ENCODE results near the gene BHLHA15.

The BHLHA15 gene

DNA sequence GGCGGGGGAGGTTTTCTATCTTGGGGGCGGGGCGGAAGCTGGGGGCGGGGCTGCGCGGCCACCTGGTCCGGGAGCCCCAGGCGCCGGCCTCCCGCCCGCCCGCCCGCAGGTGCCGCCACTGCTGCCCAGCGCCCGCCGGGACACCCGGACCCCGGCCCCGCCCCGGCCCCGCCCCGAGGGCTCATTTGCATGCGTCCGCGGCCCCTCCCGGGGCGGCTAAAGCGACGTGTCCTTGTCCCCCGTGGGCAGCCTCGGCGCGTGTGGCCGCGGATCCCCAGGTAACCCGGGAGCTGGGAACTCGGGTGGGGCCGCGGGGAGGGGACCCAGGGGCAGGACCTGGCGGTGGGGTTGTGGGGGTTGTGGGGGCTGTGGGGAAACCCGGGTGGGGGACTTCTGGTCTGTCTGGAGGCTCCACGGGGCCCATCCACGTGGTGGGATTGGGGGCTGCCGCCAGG is at the start of gene BHLHA15:
Gene BHLHA15 (plus strand): TSS at position 219 of the 455 bp plus-strand sequence. CDS start 871 bp downstream, outside the sequence.
- Mint-ChIP-seq H3K4me1 (peaks cover 4% of the 10 kb centered on the region), H3K4me3 (peak within 1 kb of the TSS; percentile 50), H3K36me3 (peaks cover 13% of the 10 kb centered on the region), H3K27me3 (peaks cover 9% of the 10 kb centered on the region), H3K9me3 (no peaks in the 10 kb centered on the region), H3K27ac (no peak within 1 kb of the TSS)
- CTCF ChIA-PET, result no interaction called here
- peak; percentile 66 for DNase-seq

- Mint-ChIP-seq H3K4me3 (no peak overlapping the region), H3K4me1 (peaks cover 2% of the 10 kb centered on the region), H3K36me3 (peaks cover 1% of the 10 kb centered on the region), H3K27ac (no peak overlapping the region), H3K27me3 (no peaks in the 10 kb centered on the region), H3K9me3 (no peaks in the 10 kb centered on the region)
- CTCF ChIA-PET, result interaction anchor here (1.3 to 12.0 kb wide), 5 partner anchors 14 to 142 kb away, joined by 3 to 301 read pairs (median 8); partner anchors contain the start of gene LMTK2
- DNase-seq, result no peak
Measured at GRCh38 chr7:98162758-98163157, 48.5 kb upstream of the BHLHA15 start.

GRCh38 chr7:98163269-98163668 is 48.0 kb upstream of the BHLHA15 start:
- Mint-ChIP-seq H3K27me3 (no peaks in the 10 kb centered on the region), H3K27ac (no peak overlapping the region), H3K9me3 (no peaks in the 10 kb centered on the region), H3K4me3 (no peak overlapping the region), H3K36me3 (peaks cover 1% of the 10 kb centered on the region), H3K4me1 (peaks cover 2% of the 10 kb centered on the region)
- DNase-seq, result no peak
- CTCF ChIA-PET, result interaction anchor here (1.4 to 12.0 kb wide), 3 partner anchors 30 to 143 kb away, joined by 4 to 301 read pairs (median 74); partner anchors contain the start of gene LMTK2

- no peak overlapping the region for H3K27ac Mint-ChIP-seq
- H3K4me3 Mint-ChIP-seq, result no peak overlapping the region
- DNase-seq, result no peak
- no peaks in the 10 kb centered on the region for H3K9me3 Mint-ChIP-seq
- CTCF ChIA-PET, result interaction anchor here (1.3 to 12.0 kb wide), 4 partner anchors 30 to 151 kb away, joined by 4 to 301 read pairs (median 39); partner anchors contain the start of gene LMTK2
- H3K4me1 Mint-ChIP-seq, result peaks cover 6% of the 10 kb centered on the region
- no peaks in the 10 kb centered on the region for H3K27me3 Mint-ChIP-seq
- H3K36me3 Mint-ChIP-seq, result peaks cover 1% of the 10 kb centered on the region
Measured at GRCh38 chr7:98163704-98164494, 47.3 kb upstream of the BHLHA15 start.

GRCh38 chr7:98165827-98166667 is 45.2 kb upstream of the BHLHA15 start:
- H3K27ac Mint-ChIP-seq, result no peak overlapping the region
- no peak overlapping the region for H3K4me3 Mint-ChIP-seq
- no peaks in the 10 kb centered on the region for H3K36me3 Mint-ChIP-seq
- H3K4me1 Mint-ChIP-seq, result peaks cover 13% of the 10 kb centered on the region
- CTCF ChIA-PET, result interaction anchor here (0.6 to 12.0 kb wide), 11 partner anchors 15 to 145 kb away, joined by 3 to 301 read pairs (median 4); partner anchors contain the start of gene LMTK2
- DNase-seq, result peak; percentile 74
- no peaks in the 10 kb centered on the region for H3K27me3 Mint-ChIP-seq
- no peaks in the 10 kb centered on the region for H3K9me3 Mint-ChIP-seq

DNA sequence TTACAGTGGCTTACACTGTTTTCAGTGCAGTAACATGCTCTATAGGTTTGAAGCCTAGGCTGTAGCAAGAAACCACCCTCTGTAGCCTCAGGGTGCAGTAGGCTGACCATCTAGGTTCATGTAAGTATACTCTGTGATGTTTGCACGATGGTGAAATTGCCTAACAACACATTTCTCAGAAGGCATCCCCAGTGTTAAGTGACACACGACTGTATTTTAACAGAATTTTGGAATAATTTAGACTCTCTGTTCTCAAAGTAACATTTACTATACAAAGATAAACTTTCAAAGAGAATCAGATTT is 44.6 kb upstream of the BHLHA15 start:
- no peak for DNase-seq
- Mint-ChIP-seq H3K27me3 (no peaks in the 10 kb centered on the region), H3K4me1 (peaks cover 13% of the 10 kb centered on the region), H3K9me3 (no peaks in the 10 kb centered on the region), H3K27ac (no peak overlapping the region), H3K36me3 (no peaks in the 10 kb centered on the region), H3K4me3 (no peak overlapping the region)
- CTCF ChIA-PET, result interaction anchor here (0.6 to 12.0 kb wide), 10 partner anchors 16 to 146 kb away, joined by 3 to 301 read pairs (median 4); partner anchors contain the start of gene LMTK2

- Mint-ChIP-seq H3K36me3 (peaks cover 4% of the 10 kb centered on the region), H3K4me1 (peaks cover 13% of the 10 kb centered on the region), H3K9me3 (no peaks in the 10 kb centered on the region), H3K27me3 (no peaks in the 10 kb centered on the region), H3K27ac (no peak overlapping the region), H3K4me3 (no peak overlapping the region)
- no peak for DNase-seq
- CTCF ChIA-PET, result interaction anchor here (0.9 to 12.0 kb wide), 9 partner anchors 34 to 154 kb away, joined by 3 to 301 read pairs (median 11); partner anchors contain the start of gene LMTK2
Measured at GRCh38 chr7:98167653-98168052, 43.6 kb upstream of the BHLHA15 start.

DNA sequence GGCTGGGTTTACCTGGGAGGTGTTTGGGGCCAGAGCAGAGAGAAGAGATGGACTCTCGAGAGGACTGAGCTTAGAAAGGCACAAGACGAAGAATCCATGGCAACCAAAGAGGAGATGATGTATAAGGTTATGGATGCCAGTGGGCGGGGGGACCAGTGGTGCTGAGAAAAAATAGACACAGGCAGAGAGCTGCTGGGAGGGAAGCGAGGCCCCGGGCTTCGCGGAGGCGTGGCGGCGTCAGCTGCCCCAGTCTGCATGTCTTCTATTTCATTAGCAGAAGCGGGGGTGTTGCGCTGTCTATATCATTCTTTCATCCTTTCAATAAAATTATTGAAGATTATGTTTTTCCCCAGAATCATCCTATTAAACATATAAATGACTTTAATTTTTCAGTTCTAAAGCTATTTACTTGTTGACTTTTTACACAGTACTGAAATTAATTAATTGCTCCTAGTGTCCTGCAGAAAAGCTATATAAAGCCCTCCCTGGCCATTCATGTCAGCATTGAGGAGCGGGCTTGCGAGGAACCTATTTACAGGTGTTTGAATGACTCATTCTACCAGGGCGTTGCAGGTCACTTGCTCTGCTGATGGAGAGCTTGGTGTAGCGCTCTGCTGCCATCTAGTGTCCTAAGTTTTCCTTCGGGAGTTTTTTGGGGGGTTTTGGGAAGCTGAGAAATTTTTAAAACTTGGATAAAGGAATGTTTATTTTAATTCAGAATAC is 42.9 kb upstream of the BHLHA15 start:
- Mint-ChIP-seq H3K36me3 (peaks cover 6% of the 10 kb centered on the region), H3K27me3 (no peaks in the 10 kb centered on the region), H3K4me3 (no peak overlapping the region), H3K9me3 (no peaks in the 10 kb centered on the region), H3K4me1 (peaks cover 13% of the 10 kb centered on the region), H3K27ac (no peak overlapping the region)
- DNase-seq, result peak; percentile 76
- CTCF ChIA-PET, result interaction anchor here (0.8 to 12.0 kb wide), 22 partner anchors 9 to 166 kb away, joined by 3 to 301 read pairs (median 4); partner anchors contain the start of gene LMTK2

DNA sequence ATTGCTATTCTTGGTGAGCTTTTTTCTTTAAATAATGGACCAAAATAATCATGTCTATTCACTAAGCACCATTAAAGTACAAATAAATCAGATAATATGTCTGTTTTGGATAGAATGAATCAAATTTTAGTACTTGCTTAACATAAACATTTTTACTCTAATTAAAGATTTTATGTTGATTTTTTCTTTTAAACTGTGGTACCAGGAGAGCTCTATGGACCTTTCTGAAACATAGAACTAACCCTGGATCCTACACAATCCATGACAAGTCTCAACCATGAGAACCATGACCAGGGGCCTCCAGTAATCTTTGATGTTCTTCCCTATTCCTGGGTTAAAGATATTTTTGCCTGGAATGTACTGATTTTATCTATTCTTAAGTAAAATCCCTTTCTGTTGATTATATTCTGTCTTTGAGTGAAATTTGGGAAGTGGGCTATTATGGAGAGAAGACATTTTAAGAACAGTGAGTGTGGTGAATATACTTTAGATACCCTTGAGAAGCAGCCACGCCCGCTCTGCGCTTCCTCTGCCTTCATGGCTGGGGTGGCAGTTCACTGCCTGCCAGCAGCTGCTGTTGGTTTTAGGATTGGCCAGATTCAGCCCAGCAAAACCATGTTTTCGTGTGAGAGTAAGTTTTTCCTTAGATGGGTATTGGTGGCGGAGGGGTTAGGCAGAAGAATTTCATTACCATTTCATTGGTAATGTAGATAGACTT is 42.2 kb upstream of the BHLHA15 start:
- Mint-ChIP-seq H3K4me1 (peaks cover 13% of the 10 kb centered on the region), H3K27me3 (no peaks in the 10 kb centered on the region), H3K36me3 (peaks cover 6% of the 10 kb centered on the region), H3K4me3 (no peak overlapping the region), H3K27ac (no peak overlapping the region), H3K9me3 (no peaks in the 10 kb centered on the region)
- DNase-seq, result no peak
- CTCF ChIA-PET, result interaction anchor here (0.8 to 12.0 kb wide), 23 partner anchors 9 to 167 kb away, joined by 3 to 301 read pairs (median 4); partner anchors contain the start of gene LMTK2

DNA sequence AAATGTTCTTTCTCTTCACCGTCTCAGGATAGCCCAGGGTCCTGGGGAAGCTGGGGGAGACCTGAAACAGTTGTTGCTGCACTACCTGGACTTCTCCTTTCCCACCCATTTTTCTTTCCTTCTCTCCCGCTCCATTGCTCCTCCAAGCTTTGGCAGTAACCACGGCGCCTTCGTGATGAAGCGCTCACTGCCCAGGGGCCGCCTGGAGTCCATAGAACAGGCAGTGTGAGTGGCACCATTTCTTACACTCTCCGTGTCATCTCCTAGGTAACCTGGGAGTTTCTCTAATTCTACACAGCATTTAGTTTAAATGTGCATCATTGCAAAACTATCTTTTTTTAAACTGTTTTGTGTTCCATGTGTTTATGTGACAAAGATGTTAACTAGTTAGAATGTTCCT is 40.3 kb upstream of the BHLHA15 start:
- Mint-ChIP-seq H3K4me3 (no peak overlapping the region), H3K4me1 (peaks cover 13% of the 10 kb centered on the region), H3K27ac (no peak overlapping the region), H3K9me3 (no peaks in the 10 kb centered on the region), H3K36me3 (peaks cover 6% of the 10 kb centered on the region), H3K27me3 (no peaks in the 10 kb centered on the region)
- DNase-seq, result no peak
- CTCF ChIA-PET, result interaction anchor here (12.0 kb wide), 1 partner anchor 150 kb away, joined by 301 read pairs; no protein-coding TSS in a partner anchor

- no peaks in the 10 kb centered on the region for H3K9me3 Mint-ChIP-seq
- H3K36me3 Mint-ChIP-seq, result peaks cover 6% of the 10 kb centered on the region
- no peak overlapping the region for H3K27ac Mint-ChIP-seq
- CTCF ChIA-PET, result interaction anchor here (12.0 kb wide), 1 partner anchor 151 kb away, joined by 301 read pairs; no protein-coding TSS in a partner anchor
- H3K27me3 Mint-ChIP-seq, result no peaks in the 10 kb centered on the region
- H3K4me1 Mint-ChIP-seq, result peaks cover 13% of the 10 kb centered on the region
- DNase-seq, result no peak
- no peak overlapping the region for H3K4me3 Mint-ChIP-seq
Measured at GRCh38 chr7:98171449-98171848, 39.8 kb upstream of the BHLHA15 start.

GRCh38 chr7:98174334-98175259 is 36.6 kb upstream of the BHLHA15 start:
- Mint-ChIP-seq H3K4me1 (peaks cover under 1% of the 10 kb centered on the region), H3K9me3 (no peaks in the 10 kb centered on the region), H3K4me3 (no peak overlapping the region), H3K36me3 (peaks cover 6% of the 10 kb centered on the region), H3K27me3 (no peaks in the 10 kb centered on the region), H3K27ac (no peak overlapping the region)
- no peak for DNase-seq
- CTCF ChIA-PET, result no interaction called here

Measured in activated naive CD4-positive, alpha-beta T cell treated with anti-CD3 and anti-CD28 coated beads, Interleukin-2, amount 10 ng/mL, durations not matched to agents 7 days and 5 days (primary cell).